CD4-positive, alpha-beta T cell treated with Interleukin-21 for 1 hour (primary cell): ENCODE measurements around the gene PIGC.
A peak's percentile ranks its signal among the peaks of the same experiment; 100 is the strongest.

Experiments
- DNase-seq: peaks from one replicate; pipeline ENCODE4 v3.0.0-alpha.2; 2020

Gene PIGC

GRCh38 chr1:172443666-172444453 is at the start of gene PIGC:
Gene PIGC, minus strand, starts transcription at chr1:172444069. Its CDS starts 1,447 bp downstream, at chr1:172442622.
- DNase-seq: peak; percentile 90

- no peak for DNase-seq
Measured at GRCh38 chr1:172492421-172492820, 48.6 kb upstream of the PIGC start.

- no peak for DNase-seq
Measured at GRCh38 chr1:172489847-172490246, 46.0 kb upstream of the PIGC start.

GRCh38 chr1:172488393-172488792 is 44.5 kb upstream of the PIGC start:
- DNase-seq: no peak

GRCh38 chr1:172487550-172487949 is 43.7 kb upstream of the PIGC start:
- no peak for DNase-seq

GRCh38 chr1:172486805-172487454 is 43.1 kb upstream of the PIGC start:
- DNase-seq: no peak

- no peak for DNase-seq
Measured at GRCh38 chr1:172485626-172486025, 41.8 kb upstream of the PIGC start.

GRCh38 chr1:172484252-172484651 is 40.4 kb upstream of the PIGC start:
- DNase-seq: no peak

GRCh38 chr1:172483448-172483847 is 39.6 kb upstream of the PIGC start:
- DNase-seq: no peak

- no peak for DNase-seq
Measured at GRCh38 chr1:172482044-172482443, 38.2 kb upstream of the PIGC start.

- no peak for DNase-seq
Measured at GRCh38 chr1:172480431-172480830, 36.6 kb upstream of the PIGC start.

- no peak for DNase-seq
Measured at GRCh38 chr1:172478485-172478884, 34.6 kb upstream of the PIGC start.

- no peak for DNase-seq
Measured at GRCh38 chr1:172477741-172478140, 33.9 kb upstream of the PIGC start.

GRCh38 chr1:172477216-172477615 is 33.3 kb upstream of the PIGC start:
- DNase-seq: no peak

GRCh38 chr1:172476218-172476811 is 32.4 kb upstream of the PIGC start:
- DNase-seq: no peak

GRCh38 chr1:172473842-172474241 is 30.0 kb upstream of the PIGC start:
- no peak for DNase-seq

- DNase-seq: no peak
Measured at GRCh38 chr1:172473302-172473701, 29.4 kb upstream of the PIGC start.

- DNase-seq: no peak
Measured at GRCh38 chr1:172472495-172472894, 28.6 kb upstream of the PIGC start.

- DNase-seq: no peak
Measured at GRCh38 chr1:172471666-172472065, 27.8 kb upstream of the PIGC start.

- DNase-seq: no peak
Measured at GRCh38 chr1:172470149-172470548, 26.3 kb upstream of the PIGC start.

GRCh38 chr1:172469717-172470116 is 25.8 kb upstream of the PIGC start:
- no peak for DNase-seq

GRCh38 chr1:172468296-172468695 is 24.4 kb upstream of the PIGC start:
- no peak for DNase-seq

GRCh38 chr1:172467446-172467845 is 23.6 kb upstream of the PIGC start:
- DNase-seq: no peak

- DNase-seq: no peak
Measured at GRCh38 chr1:172466795-172467407, 23.0 kb upstream of the PIGC start.
